Myometrial cell (primary cell): ENCODE data around the gene CHORDC1. TPM values are rescaled to one million over a fixed set of nuclear protein-coding genes. Genes with fewer than 3 reads are reported as not detected.

ENCODE experiments used
- total RNA-seq: library from RNA; depleted of rRNA; stranded (reverse); fragments of >200 nt; gene quantifications from 2 replicates; pipeline ENCODE4 v1.2.3, GENCODE V29; 2015

The CHORDC1 gene
- 28.5 and 37.8 TPM in 2 replicates for total RNA-seq

GRCh38 chr11:90222459-90223247 is at the start of gene CHORDC1:
CHORDC1 (minus strand) TSS chr11:90223049; CDS start chr11:90222954, 95 bp downstream.

Other genes with a start within 250 kb of the CHORDC1 start
- gene TRIM49C, start 191.9 kb downstream of the CHORDC1 start, total RNA-seq = not detected in 2 replicates
- gene UBTFL1, start 137.1 kb downstream of the CHORDC1 start, total RNA-seq = not detected in 2 replicates
- 0.18 and 0.58 TPM in 2 replicates for gene NAALAD2, start 88.4 kb downstream of the CHORDC1 start, total RNA-seq